ENCODE measurements around the gene SLC12A7.

- TF ChIP-seq POLR2A (IDR thresholded peaks at IDR 0.05) (no peak), CTCF (IDR thresholded peaks at IDR 0.05) (no peak)
These were observed 26.8 kb upstream of the SLC12A7 start for GRCh38 chr5:1138445-1139245.

Measured in testis (tissue), 2 donors.